HG03066 (cell line): Measurements from ENCODE around the gene DPF3.

Source experiments
- ATAC-seq: cut with Tn5 transposase; IDR thresholded peaks from one replicate; pipeline ENCODE4 v1.9.1; 2021; ENCODE audit warnings: low read depth; ENCODE audit not compliant: unreplicated experiment

The DPF3 gene

GRCh38 chr14:72699443-72699842, 194.5 kb downstream of the DPF3 start:
- ATAC-seq = no peak

GRCh38 chr14:72692696-72693095, 201.2 kb downstream of the DPF3 start:
- ATAC-seq = no peak

GRCh38 chr14:72690324-72690723, 203.6 kb downstream of the DPF3 start:
- no peak for ATAC-seq

- no peak for ATAC-seq
Observed at GRCh38 chr14:72688990-72689671, 204.8 kb downstream of the DPF3 start.

GRCh38 chr14:72686832-72687231, 207.1 kb downstream of the DPF3 start:
- no peak for ATAC-seq

- ATAC-seq = no peak
Observed at GRCh38 chr14:72686101-72686500, 207.8 kb downstream of the DPF3 start.

- no peak for ATAC-seq
Observed at GRCh38 chr14:72685456-72685855, 208.4 kb downstream of the DPF3 start.

- ATAC-seq = no peak
Observed at GRCh38 chr14:72683787-72684186, 210.1 kb downstream of the DPF3 start.

GRCh38 chr14:72682188-72682587, 211.7 kb downstream of the DPF3 start:
- no peak for ATAC-seq

GRCh38 chr14:72680853-72681640, 212.9 kb downstream of the DPF3 start:
- no peak for ATAC-seq

- ATAC-seq = no peak
Observed at GRCh38 chr14:72679536-72680151, 214.3 kb downstream of the DPF3 start.

GRCh38 chr14:72679141-72679535, 214.8 kb downstream of the DPF3 start:
- ATAC-seq = no peak

GRCh38 chr14:72678356-72678755, 215.5 kb downstream of the DPF3 start:
- no peak for ATAC-seq

- no peak for ATAC-seq
Observed at GRCh38 chr14:72677664-72678063, 216.2 kb downstream of the DPF3 start.

GRCh38 chr14:72675126-72675525, 218.8 kb downstream of the DPF3 start:
- no peak for ATAC-seq

- no peak for ATAC-seq
Observed at GRCh38 chr14:72673179-72673578, 220.7 kb downstream of the DPF3 start.

- no peak for ATAC-seq
Observed at GRCh38 chr14:72666610-72667009, 227.3 kb downstream of the DPF3 start.

- ATAC-seq = no peak
Observed at GRCh38 chr14:72665259-72665658, 228.6 kb downstream of the DPF3 start.

GRCh38 chr14:72664651-72665050, 229.2 kb downstream of the DPF3 start:
- ATAC-seq = no peak

- ATAC-seq = no peak
Observed at GRCh38 chr14:72663956-72664650, 229.8 kb downstream of the DPF3 start.

GRCh38 chr14:72663076-72663487, 230.8 kb downstream of the DPF3 start:
- ATAC-seq = no peak
